ENCODE results near the gene KNL1. TPM values are rescaled to one million over a fixed set of nuclear protein-coding genes. Genes with fewer than 3 reads are reported as not detected.

The KNL1 gene
- total RNA-seq, 1 donor from 2014 or later: 9.5 TPM

- Mint-ChIP-seq H3K4me1 (ENCODE audit: unreplicated experiment) (no peaks in the 10 kb centered on the region), H3K4me3 (ENCODE audit: unreplicated experiment) (no peak overlapping the region), H3K36me3 (ENCODE audit: low read depth, unreplicated experiment) (peaks cover 4% of the 10 kb centered on the region), H3K9me3 (ENCODE audit: unreplicated experiment) (no peaks in the 10 kb centered on the region), H3K27me3 (ENCODE audit: unreplicated experiment) (peaks cover 2% of the 10 kb centered on the region), H3K27ac (ENCODE audit: unreplicated experiment) (peak overlapping the region; percentile 48)
- no peak for DNase-seq (ENCODE audit: low spot score)
- TF ChIP-seq, protein P1, sequence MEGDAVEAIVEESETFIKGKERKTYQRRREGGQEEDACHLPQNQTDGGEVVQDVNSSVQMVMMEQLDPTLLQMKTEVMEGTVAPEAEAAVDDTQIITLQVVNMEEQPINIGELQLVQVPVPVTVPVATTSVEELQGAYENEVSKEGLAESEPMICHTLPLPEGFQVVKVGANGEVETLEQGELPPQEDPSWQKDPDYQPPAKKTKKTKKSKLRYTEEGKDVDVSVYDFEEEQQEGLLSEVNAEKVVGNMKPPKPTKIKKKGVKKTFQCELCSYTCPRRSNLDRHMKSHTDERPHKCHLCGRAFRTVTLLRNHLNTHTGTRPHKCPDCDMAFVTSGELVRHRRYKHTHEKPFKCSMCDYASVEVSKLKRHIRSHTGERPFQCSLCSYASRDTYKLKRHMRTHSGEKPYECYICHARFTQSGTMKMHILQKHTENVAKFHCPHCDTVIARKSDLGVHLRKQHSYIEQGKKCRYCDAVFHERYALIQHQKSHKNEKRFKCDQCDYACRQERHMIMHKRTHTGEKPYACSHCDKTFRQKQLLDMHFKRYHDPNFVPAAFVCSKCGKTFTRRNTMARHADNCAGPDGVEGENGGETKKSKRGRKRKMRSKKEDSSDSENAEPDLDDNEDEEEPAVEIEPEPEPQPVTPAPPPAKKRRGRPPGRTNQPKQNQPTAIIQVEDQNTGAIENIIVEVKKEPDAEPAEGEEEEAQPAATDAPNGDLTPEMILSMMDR (IDR thresholded peaks at IDR 0.05; ENCODE audit: unreplicated experiment): no peak
These were observed 90.3 kb downstream of the KNL1 start for GRCh38 chr15:40684381-40684780.

GRCh38 chr15:40685376-40685775 is 91.3 kb downstream of the KNL1 start:
- no peak overlapping the region for H3K27ac Mint-ChIP-seq (ENCODE audit: unreplicated experiment)
- H3K27me3 Mint-ChIP-seq (ENCODE audit: unreplicated experiment): peaks cover 2% of the 10 kb centered on the region
- peaks cover 4% of the 10 kb centered on the region for H3K36me3 Mint-ChIP-seq (ENCODE audit: low read depth, unreplicated experiment)
- H3K9me3 Mint-ChIP-seq (ENCODE audit: unreplicated experiment): no peaks in the 10 kb centered on the region
- TF ChIP-seq, protein P1 (IDR thresholded peaks at IDR 0.05; ENCODE audit: unreplicated experiment): no peak
- no peak for DNase-seq (ENCODE audit: low spot score)
- H3K4me3 Mint-ChIP-seq (ENCODE audit: unreplicated experiment): no peak overlapping the region
- no peaks in the 10 kb centered on the region for H3K4me1 Mint-ChIP-seq (ENCODE audit: unreplicated experiment)

GRCh38 chr15:40688932-40689799 is 95.1 kb downstream of the KNL1 start:
- Mint-ChIP-seq H3K4me3 (ENCODE audit: unreplicated experiment) (no peak overlapping the region), H3K27me3 (ENCODE audit: unreplicated experiment) (peaks cover 5% of the 10 kb centered on the region), H3K4me1 (ENCODE audit: unreplicated experiment) (peaks cover 5% of the 10 kb centered on the region), H3K9me3 (ENCODE audit: unreplicated experiment) (no peaks in the 10 kb centered on the region), H3K36me3 (ENCODE audit: low read depth, unreplicated experiment) (peaks cover 4% of the 10 kb centered on the region), H3K27ac (ENCODE audit: unreplicated experiment) (no peak overlapping the region)
- DNase-seq (ENCODE audit: low spot score): no peak
- TF ChIP-seq, protein P1 (IDR thresholded peaks at IDR 0.05; ENCODE audit: unreplicated experiment): no peak

DNA sequence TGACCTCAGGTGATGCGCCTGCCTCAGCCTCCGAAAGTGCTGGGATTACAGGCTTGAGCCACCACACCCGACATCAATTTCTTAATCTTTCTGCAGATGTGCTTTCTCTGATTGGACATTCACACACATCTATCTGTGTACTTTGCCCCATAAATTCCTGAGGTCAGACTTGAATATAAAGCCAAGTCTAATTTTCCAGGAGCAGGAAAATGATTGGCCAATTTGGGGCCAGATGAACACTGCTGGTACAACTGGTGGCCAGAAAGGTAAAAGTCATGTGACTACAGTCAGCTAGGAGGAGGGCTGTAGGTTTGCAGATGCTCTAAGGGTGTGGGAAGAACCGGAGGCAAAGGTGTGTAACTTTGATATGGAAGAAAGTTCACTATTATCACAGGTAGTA is 97.7 kb downstream of the KNL1 start:
- no peak for DNase-seq (ENCODE audit: low spot score)
- Mint-ChIP-seq H3K9me3 (ENCODE audit: unreplicated experiment) (no peaks in the 10 kb centered on the region), H3K4me1 (ENCODE audit: unreplicated experiment) (peaks cover 12% of the 10 kb centered on the region), H3K4me3 (ENCODE audit: unreplicated experiment) (no peak overlapping the region), H3K27me3 (ENCODE audit: unreplicated experiment) (peaks cover 4% of the 10 kb centered on the region), H3K36me3 (ENCODE audit: low read depth, unreplicated experiment) (no peaks in the 10 kb centered on the region), H3K27ac (ENCODE audit: unreplicated experiment) (no peak overlapping the region)
- TF ChIP-seq, protein P1 (IDR thresholded peaks at IDR 0.05; ENCODE audit: unreplicated experiment): no peak
